ENCODE data around the gene MRPS26. TPM values are rescaled to one million over a fixed set of nuclear protein-coding genes. Genes with fewer than 3 reads are reported as not detected.
A peak's percentile ranks its signal among the peaks of the same experiment; 100 is the strongest.

MRPS26 gene
- 10 to 100 TPM; 33.5 to 71.7 (median 65.0) TPM for total RNA-seq
- polyA plus RNA-seq = 10 to 100 TPM; 46.8 to 61.3 (median 48.8) TPM

DNA sequence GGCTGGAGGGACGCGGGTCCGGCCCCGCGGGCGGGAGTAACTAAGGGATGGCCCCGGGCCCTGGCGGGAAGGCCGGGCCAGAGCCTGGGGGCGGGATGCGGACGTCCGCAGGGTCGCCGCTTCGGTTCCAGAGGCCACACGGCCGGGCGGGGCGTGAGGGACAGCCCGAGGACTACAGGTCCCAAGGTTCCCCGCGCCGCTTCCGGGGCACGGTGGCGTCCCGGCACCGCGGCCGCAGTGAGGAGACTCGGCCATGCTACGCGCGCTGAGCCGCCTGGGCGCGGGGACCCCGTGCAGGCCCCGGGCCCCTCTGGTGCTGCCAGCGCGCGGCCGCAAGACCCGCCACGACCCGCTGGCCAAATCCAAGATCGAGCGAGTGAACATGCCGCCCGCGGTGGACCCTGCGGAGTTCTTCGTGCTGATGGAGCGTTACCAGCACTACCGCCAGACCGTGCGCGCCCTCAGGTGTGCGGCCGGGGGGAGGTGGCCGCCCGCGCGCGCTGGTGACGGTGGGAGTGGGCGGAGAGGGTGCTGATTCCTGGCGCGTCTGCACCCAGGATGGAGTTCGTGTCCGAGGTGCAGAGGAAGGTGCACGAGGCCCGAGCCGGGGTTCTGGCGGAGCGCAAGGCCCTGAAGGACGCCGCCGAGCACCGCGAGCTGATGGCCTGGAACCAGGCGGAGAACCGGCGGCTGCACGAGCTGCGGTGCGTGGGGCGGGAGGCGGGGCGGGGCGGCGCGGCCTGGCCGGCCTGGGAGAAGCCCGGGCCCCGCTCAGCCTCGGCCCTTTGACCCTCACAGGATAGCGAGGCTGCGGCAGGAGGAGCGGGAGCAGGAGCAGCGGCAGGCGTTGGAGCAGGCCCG lies at the start of gene MRPS26:
TSS of gene MRPS26 (plus strand) at position 237 of the 861 bp plus-strand sequence. CDS start at position 254, 17 bp downstream.
- TF ChIP-seq EP300 (IDR thresholded peaks at IDR 0.05) = no peak
- peak; percentile 34 to 41 for TF ChIP-seq POLR2A (IDR thresholded peaks at IDR 0.05)
- TF ChIP-seq, protein P1, sequence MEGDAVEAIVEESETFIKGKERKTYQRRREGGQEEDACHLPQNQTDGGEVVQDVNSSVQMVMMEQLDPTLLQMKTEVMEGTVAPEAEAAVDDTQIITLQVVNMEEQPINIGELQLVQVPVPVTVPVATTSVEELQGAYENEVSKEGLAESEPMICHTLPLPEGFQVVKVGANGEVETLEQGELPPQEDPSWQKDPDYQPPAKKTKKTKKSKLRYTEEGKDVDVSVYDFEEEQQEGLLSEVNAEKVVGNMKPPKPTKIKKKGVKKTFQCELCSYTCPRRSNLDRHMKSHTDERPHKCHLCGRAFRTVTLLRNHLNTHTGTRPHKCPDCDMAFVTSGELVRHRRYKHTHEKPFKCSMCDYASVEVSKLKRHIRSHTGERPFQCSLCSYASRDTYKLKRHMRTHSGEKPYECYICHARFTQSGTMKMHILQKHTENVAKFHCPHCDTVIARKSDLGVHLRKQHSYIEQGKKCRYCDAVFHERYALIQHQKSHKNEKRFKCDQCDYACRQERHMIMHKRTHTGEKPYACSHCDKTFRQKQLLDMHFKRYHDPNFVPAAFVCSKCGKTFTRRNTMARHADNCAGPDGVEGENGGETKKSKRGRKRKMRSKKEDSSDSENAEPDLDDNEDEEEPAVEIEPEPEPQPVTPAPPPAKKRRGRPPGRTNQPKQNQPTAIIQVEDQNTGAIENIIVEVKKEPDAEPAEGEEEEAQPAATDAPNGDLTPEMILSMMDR (IDR thresholded peaks at IDR 0.05) = no peak
- peak; percentile 66 to 88 (median 78) for TF ChIP-seq POLR2AphosphoS5 (IDR thresholded peaks at IDR 0.05)
- intact Hi-C loops (cut with DNase I) = loop anchor here (5.0 kb wide), 2 partner anchors 126 to 394 kb away; partner anchors contain the start of genes LZTS3 and NOP56
- Histone ChIP-seq H3K4me3 (peak within 1 kb of the TSS; percentile 74 to 95 (median 86)), H3K4me1 (peaks cover 0 to 19% (median 18%) of the 10 kb centered on the region in 4 donors), H3K27ac (peak within 1 kb of the TSS; percentile 86 to 92 (median 89)), H3K36me3 (peaks cover 0 to 33% (median 14%) of the 10 kb centered on the region in 4 donors), H3K27me3 (no peaks in the 10 kb centered on the region), H3K9me3 (no peaks in the 10 kb centered on the region)
- peak; percentile 93 for DNase-seq
- 0% methylated on average over 104 of the region's 104 CpGs for WGBS, 2 donors

DNA sequence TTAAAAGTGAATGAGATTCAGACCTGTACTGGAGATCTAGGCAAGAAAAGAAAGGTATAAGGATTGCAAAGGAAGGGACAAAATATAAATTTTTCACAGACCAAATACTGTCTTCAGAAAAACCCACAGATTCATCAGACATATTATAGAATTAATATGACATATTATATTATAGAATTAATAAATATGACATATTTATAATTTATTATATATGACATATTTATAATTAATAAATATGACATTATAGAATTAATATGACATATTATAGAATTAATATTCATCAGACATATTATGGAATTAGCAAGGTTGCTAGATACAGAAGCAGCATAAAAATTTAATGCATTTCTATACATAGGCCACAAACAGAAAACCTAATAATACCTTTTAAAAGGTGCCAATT lies 47.1 kb upstream of the MRPS26 start:
- H3K9me3 ChIP-seq = no peaks in the 10 kb centered on the region
- H3K4me3 ChIP-seq = no peak overlapping the region
- TF ChIP-seq EP300 (IDR thresholded peaks at IDR 0.05) = no peak
- no peak for TF ChIP-seq POLR2AphosphoS5 (IDR thresholded peaks at IDR 0.05)
- TF ChIP-seq POLR2A (IDR thresholded peaks at IDR 0.05) = no peak
- TF ChIP-seq, protein P1 (IDR thresholded peaks at IDR 0.05) = no peak
- peaks cover 2 to 38% (median 4%) of the 10 kb centered on the region in 4 donors for H3K36me3 ChIP-seq
- no peaks in the 10 kb centered on the region for H3K27me3 ChIP-seq
- no peak overlapping the region for H3K27ac ChIP-seq
- DNase-seq = no peak
- intact Hi-C loops (cut with DNase I) = loop anchor here (10.0 kb wide), 1 partner anchor 474 kb away; no protein-coding TSS in a partner anchor
- no peaks in the 10 kb centered on the region for H3K4me1 ChIP-seq

DNA sequence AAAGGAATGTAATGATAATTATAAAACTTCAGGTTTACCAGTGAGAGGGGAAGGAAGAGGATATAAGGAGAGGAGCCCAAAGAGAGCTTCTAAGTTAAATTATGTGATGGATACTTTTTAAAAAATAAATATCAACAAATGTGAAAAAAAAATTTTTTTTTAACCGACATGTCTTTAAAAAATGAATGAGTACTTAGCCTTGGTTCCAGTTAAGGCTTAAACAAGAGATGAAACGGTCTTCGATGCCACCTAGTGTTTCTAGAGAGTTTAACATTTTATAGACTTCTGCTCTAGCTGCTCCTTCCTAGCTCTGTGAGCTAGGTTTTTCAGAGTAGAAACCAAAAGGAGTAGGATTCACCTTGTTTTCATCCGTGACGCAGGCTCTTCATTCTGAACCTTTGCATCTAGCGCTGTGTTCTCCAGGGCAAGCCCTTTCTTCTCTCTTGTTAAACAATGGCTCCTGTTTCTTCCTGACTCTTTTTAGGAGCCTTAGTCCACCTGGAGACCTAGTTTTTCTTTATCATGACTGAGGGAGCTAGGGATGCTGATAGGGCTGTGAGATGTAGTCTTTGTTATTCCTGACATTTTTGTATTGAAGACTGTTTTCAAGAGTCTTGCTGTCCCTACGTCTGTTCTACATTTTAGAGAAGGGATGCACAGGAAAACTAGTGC lies 44.9 kb upstream of the MRPS26 start:
- no peak for DNase-seq
- no peaks in the 10 kb centered on the region for H3K4me1 ChIP-seq
- H3K9me3 ChIP-seq = no peaks in the 10 kb centered on the region
- intact Hi-C loops (cut with DNase I) = loop anchor here (5.0 to 10.0 kb wide), 3 partner anchors 129 to 306 kb away; partner anchors contain the start of genes EBF4 and PTPRA
- H3K27me3 ChIP-seq = no peaks in the 10 kb centered on the region
- WGBS, 2 donors = 43 to 46% methylated on average over 7 of the region's 7 CpGs
- peaks cover 0 to 34% (median 9%) of the 10 kb centered on the region in 4 donors for H3K36me3 ChIP-seq
- H3K4me3 ChIP-seq = no peak overlapping the region
- H3K27ac ChIP-seq = no peak overlapping the region
- no peak for TF ChIP-seq POLR2AphosphoS5 (IDR thresholded peaks at IDR 0.05)
- TF ChIP-seq, protein P1 (IDR thresholded peaks at IDR 0.05) = peak in 3 of 4 experiments; percentile 13 to 38 (median 31)

DNA sequence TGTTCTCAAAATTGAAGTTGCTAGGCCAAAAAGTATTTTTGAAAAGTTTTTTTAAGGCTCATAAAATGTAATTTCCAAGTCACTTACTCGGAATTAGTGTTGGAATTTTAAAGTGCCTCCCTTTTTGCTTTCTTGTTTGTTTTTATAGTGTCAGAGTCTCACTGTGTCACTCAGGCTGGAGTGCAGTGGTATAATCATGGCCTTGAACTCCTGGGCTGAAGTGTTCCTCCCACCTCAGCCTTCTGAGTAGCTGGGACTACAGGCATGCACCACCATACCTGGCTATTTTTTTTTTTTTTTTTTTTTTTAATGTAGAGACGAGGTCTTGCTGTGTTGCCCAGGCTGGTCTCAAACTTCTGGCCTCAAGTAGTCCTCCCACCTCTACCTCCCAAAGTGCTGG lies 42.4 kb upstream of the MRPS26 start:
- Histone ChIP-seq H3K27ac (no peak overlapping the region), H3K9me3 (no peaks in the 10 kb centered on the region), H3K4me3 (no peak overlapping the region), H3K27me3 (no peaks in the 10 kb centered on the region), H3K36me3 (peaks cover 13 to 53% (median 24%) of the 10 kb centered on the region in 4 donors), H3K4me1 (no peaks in the 10 kb centered on the region)
- DNase-seq = no peak
- 89 to 96% methylated on average over 2 of the region's 2 CpGs for WGBS, 2 donors
- intact Hi-C loops (cut with DNase I) = loop anchor here (5.0 to 10.0 kb wide), 3 partner anchors 131 to 309 kb away; partner anchors contain the start of genes EBF4 and PTPRA
- TF ChIP-seq POLR2A (IDR thresholded peaks at IDR 0.05) = no peak
